ENCODE results near the gene MAPK8IP3.

MAPK8IP3 gene

DNA sequence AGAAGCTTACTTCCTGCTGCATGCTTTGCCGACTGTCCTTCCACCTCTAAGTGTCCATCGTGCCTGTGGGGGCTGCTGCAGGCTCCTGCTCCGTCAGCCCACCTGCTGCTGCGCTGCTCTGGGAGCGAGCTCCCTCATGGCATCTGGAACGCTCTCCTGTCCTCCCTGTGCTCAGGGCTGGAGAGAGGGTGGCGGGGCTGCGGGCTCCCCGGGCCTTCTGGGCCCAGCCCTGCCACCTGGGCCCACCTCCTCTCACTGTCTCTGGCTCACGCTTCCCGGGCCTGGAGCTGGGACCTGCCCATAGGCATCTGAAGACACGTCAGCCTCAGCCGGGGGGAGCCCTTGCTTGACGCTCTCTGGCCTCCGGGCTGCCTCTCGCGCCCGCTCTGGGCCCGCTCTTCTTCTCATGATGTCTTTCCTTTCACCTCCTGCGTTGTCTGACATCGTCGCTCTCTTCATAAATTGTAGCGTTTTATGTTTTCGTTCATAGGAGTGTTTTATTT lies 38.4 kb downstream of the MAPK8IP3 start:
- Histone ChIP-seq H3K27me3 (ENCODE audit: insufficient read depth, poor library complexity, severe bottlenecking) (no peaks in the 10 kb centered on the region), H3K4me3 (replicated peaks; ENCODE audit: insufficient read depth, low read length) (no peak overlapping the region), H3K27ac (replicated peaks) (no peak overlapping the region)
- DNase-seq (ENCODE audit: low read depth in 1 of 2, low spot score in 1 of 2) = no peak
- TF ChIP-seq CTCF (IDR thresholded peaks at IDR 0.05; ENCODE audit: insufficient read depth, low read length) = no peak
- TF ChIP-seq, protein P1, sequence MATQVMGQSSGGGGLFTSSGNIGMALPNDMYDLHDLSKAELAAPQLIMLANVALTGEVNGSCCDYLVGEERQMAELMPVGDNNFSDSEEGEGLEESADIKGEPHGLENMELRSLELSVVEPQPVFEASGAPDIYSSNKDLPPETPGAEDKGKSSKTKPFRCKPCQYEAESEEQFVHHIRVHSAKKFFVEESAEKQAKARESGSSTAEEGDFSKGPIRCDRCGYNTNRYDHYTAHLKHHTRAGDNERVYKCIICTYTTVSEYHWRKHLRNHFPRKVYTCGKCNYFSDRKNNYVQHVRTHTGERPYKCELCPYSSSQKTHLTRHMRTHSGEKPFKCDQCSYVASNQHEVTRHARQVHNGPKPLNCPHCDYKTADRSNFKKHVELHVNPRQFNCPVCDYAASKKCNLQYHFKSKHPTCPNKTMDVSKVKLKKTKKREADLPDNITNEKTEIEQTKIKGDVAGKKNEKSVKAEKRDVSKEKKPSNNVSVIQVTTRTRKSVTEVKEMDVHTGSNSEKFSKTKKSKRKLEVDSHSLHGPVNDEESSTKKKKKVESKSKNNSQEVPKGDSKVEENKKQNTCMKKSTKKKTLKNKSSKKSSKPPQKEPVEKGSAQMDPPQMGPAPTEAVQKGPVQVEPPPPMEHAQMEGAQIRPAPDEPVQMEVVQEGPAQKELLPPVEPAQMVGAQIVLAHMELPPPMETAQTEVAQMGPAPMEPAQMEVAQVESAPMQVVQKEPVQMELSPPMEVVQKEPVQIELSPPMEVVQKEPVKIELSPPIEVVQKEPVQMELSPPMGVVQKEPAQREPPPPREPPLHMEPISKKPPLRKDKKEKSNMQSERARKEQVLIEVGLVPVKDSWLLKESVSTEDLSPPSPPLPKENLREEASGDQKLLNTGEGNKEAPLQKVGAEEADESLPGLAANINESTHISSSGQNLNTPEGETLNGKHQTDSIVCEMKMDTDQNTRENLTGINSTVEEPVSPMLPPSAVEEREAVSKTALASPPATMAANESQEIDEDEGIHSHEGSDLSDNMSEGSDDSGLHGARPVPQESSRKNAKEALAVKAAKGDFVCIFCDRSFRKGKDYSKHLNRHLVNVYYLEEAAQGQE (IDR thresholded peaks at IDR 0.05; ENCODE audit: insufficient replicate concordance, low read depth) = no peak
- TF ChIP-seq POLR2AphosphoS5 (IDR thresholded peaks at IDR 0.05; ENCODE audit: low read depth) = no peak
- no peak for TF ChIP-seq SPI1 (IDR thresholded peaks at IDR 0.05; ENCODE audit: borderline replicate concordance, low read depth)
- no peak for TF ChIP-seq GABPA (IDR thresholded peaks at IDR 0.05; ENCODE audit: low read depth)

- no peak for TF ChIP-seq CTCF (IDR thresholded peaks at IDR 0.05; ENCODE audit: insufficient read depth, low read length)
- TF ChIP-seq, protein P1 (IDR thresholded peaks at IDR 0.05; ENCODE audit: insufficient replicate concordance, low read depth) = no peak
- TF ChIP-seq SPI1 (IDR thresholded peaks at IDR 0.05; ENCODE audit: borderline replicate concordance, low read depth) = no peak
- TF ChIP-seq POLR2AphosphoS5 (IDR thresholded peaks at IDR 0.05; ENCODE audit: low read depth) = no peak
- TF ChIP-seq GABPA (IDR thresholded peaks at IDR 0.05; ENCODE audit: low read depth) = no peak
- H3K4me3 ChIP-seq (replicated peaks; ENCODE audit: insufficient read depth, low read length) = no peak overlapping the region
- H3K27me3 ChIP-seq (ENCODE audit: insufficient read depth, poor library complexity, severe bottlenecking) = no peaks in the 10 kb centered on the region
- no peak overlapping the region for H3K27ac ChIP-seq (replicated peaks)
- DNase-seq (ENCODE audit: low read depth in 1 of 2, low spot score in 1 of 2) = no peak
Observed at GRCh38 chr16:1745181-1745899, 39.3 kb downstream of the MAPK8IP3 start.

GRCh38 chr16:1745900-1746692 lies 40.1 kb downstream of the MAPK8IP3 start:
- no peak for DNase-seq (ENCODE audit: low read depth in 1 of 2, low spot score in 1 of 2)
- Histone ChIP-seq H3K4me3 (replicated peaks; ENCODE audit: insufficient read depth, low read length) (no peak overlapping the region), H3K27me3 (ENCODE audit: insufficient read depth, poor library complexity, severe bottlenecking) (no peaks in the 10 kb centered on the region), H3K27ac (replicated peaks) (no peak overlapping the region)
- TF ChIP-seq POLR2AphosphoS5 (IDR thresholded peaks at IDR 0.05; ENCODE audit: low read depth) (no peak), SPI1 (IDR thresholded peaks at IDR 0.05; ENCODE audit: borderline replicate concordance, low read depth) (no peak), CTCF (IDR thresholded peaks at IDR 0.05; ENCODE audit: insufficient read depth, low read length) (no peak), GABPA (IDR thresholded peaks at IDR 0.05; ENCODE audit: low read depth) (no peak)
- TF ChIP-seq, protein P1 (IDR thresholded peaks at IDR 0.05; ENCODE audit: insufficient replicate concordance, low read depth) = no peak
